ENCODE data around the gene POLK.

The POLK gene

GRCh38 chr5:75616371-75616881 is 104.7 kb downstream of the POLK start:
- TF ChIP-seq CTCF (IDR thresholded peaks at IDR 0.05; ENCODE audit: borderline replicate concordance, insufficient read depth, low read depth, low read length): no peak
- H3K4me3 ChIP-seq (ENCODE audit: low read depth, low read length): no peak overlapping the region

GRCh38 chr5:75616971-75617621 is 105.4 kb downstream of the POLK start:
- no peak for TF ChIP-seq CTCF (IDR thresholded peaks at IDR 0.05; ENCODE audit: borderline replicate concordance, insufficient read depth, low read depth, low read length)
- no peak overlapping the region for H3K4me3 ChIP-seq (ENCODE audit: low read depth, low read length)

- H3K4me3 ChIP-seq (ENCODE audit: low read depth, low read length): no peak overlapping the region
- no peak for TF ChIP-seq CTCF (IDR thresholded peaks at IDR 0.05; ENCODE audit: borderline replicate concordance, insufficient read depth, low read depth, low read length)
Measured at GRCh38 chr5:75617736-75618352, 106.2 kb downstream of the POLK start.

- TF ChIP-seq CTCF (IDR thresholded peaks at IDR 0.05; ENCODE audit: borderline replicate concordance, insufficient read depth, low read depth, low read length): no peak
- H3K4me3 ChIP-seq (ENCODE audit: low read depth, low read length): no peak overlapping the region
Measured at GRCh38 chr5:75620184-75620959, 108.7 kb downstream of the POLK start.

- H3K4me3 ChIP-seq (ENCODE audit: low read depth, low read length): no peak overlapping the region
- TF ChIP-seq CTCF (IDR thresholded peaks at IDR 0.05; ENCODE audit: borderline replicate concordance, insufficient read depth, low read depth, low read length): no peak
Measured at GRCh38 chr5:75622564-75622963, 110.9 kb downstream of the POLK start.

GRCh38 chr5:75623846-75624245 is 112.2 kb downstream of the POLK start:
- no peak for TF ChIP-seq CTCF (IDR thresholded peaks at IDR 0.05; ENCODE audit: borderline replicate concordance, insufficient read depth, low read depth, low read length)
- H3K4me3 ChIP-seq (ENCODE audit: low read depth, low read length): no peak overlapping the region

Data from GM12875 (cell line).